Gastroesophageal sphincter (tissue), 3 donors: Measurements from ENCODE around the gene PAK1IP1.

Source experiments
- CTCF ChIP-seq, 4 experiments: fragments of 200-600 bp in 2 of 4; fragments of 450-650 bp in 2 of 4; sonication (generic) in 1 of 4; IDR thresholded peaks; one replicate each; pipeline ENCODE4 v1.5.1; 2017 to 2019; ENCODE audit warnings: antibody characterized with exemption in 4 of 4, mild to moderate bottlenecking in 2 of 4, moderate library complexity in 2 of 4
- EP300 ChIP-seq: sonication (generic); formaldehyde crosslinking; IDR thresholded peaks from one replicate; pipeline ENCODE4 v1.6.1; 2017; ENCODE audit warnings: antibody characterized with exemption, mild to moderate bottlenecking
- POLR2AphosphoS5 ChIP-seq: sonication (generic); formaldehyde crosslinking; IDR thresholded peaks from one replicate; pipeline ENCODE4 v1.6.1; 2017; ENCODE audit warnings: antibody characterized with exemption

GRCh38 chr6:10685092-10685915 lies 9.5 kb upstream of the PAK1IP1 start:
- no peak for TF ChIP-seq CTCF (IDR thresholded peaks at IDR 0.05)
- no peak for TF ChIP-seq POLR2AphosphoS5
- no peak for TF ChIP-seq EP300
